Right kidney (tissue), 1 donor: ENCODE results near the gene C13orf42.

Experiments
- DNase-seq: peaks from one replicate; pipeline ENCODE4 v3.0.0-alpha.2; 2016

C13orf42 gene

GRCh38 chr13:51065372-51066090 lies 45.5 kb downstream of the C13orf42 start:
- DNase-seq, result no peak

GRCh38 chr13:51064753-51065152 lies 46.3 kb downstream of the C13orf42 start:
- DNase-seq, result no peak

- no peak for DNase-seq
Measured at GRCh38 chr13:51063909-51064308, 47.2 kb downstream of the C13orf42 start.

GRCh38 chr13:51058461-51059167 lies 52.5 kb downstream of the C13orf42 start:
- DNase-seq, result no peak

- DNase-seq, result no peak
Measured at GRCh38 chr13:51057906-51058305, 53.2 kb downstream of the C13orf42 start.

- no peak for DNase-seq
Measured at GRCh38 chr13:51057001-51057400, 54.1 kb downstream of the C13orf42 start.

GRCh38 chr13:51052581-51052980 lies 58.5 kb downstream of the C13orf42 start:
- no peak for DNase-seq

- DNase-seq, result no peak
Measured at GRCh38 chr13:51050021-51050830, 60.8 kb downstream of the C13orf42 start.

- DNase-seq, result no peak
Measured at GRCh38 chr13:51048616-51049015, 62.5 kb downstream of the C13orf42 start.

- no peak for DNase-seq
Measured at GRCh38 chr13:51048166-51048461, 63.0 kb downstream of the C13orf42 start.

GRCh38 chr13:51047434-51048165 lies 63.5 kb downstream of the C13orf42 start:
- DNase-seq, result no peak

GRCh38 chr13:51045451-51045850 lies 65.6 kb downstream of the C13orf42 start:
- DNase-seq, result no peak

GRCh38 chr13:51044023-51044665 lies 66.9 kb downstream of the C13orf42 start:
- no peak for DNase-seq

GRCh38 chr13:51043310-51043709 lies 67.8 kb downstream of the C13orf42 start:
- DNase-seq, result no peak

GRCh38 chr13:51041710-51042109 lies 69.4 kb downstream of the C13orf42 start:
- no peak for DNase-seq

GRCh38 chr13:51041126-51041525 lies 69.9 kb downstream of the C13orf42 start:
- no peak for DNase-seq

GRCh38 chr13:51040431-51040830 lies 70.6 kb downstream of the C13orf42 start:
- DNase-seq, result no peak

- no peak for DNase-seq
Measured at GRCh38 chr13:51036418-51036817, 74.7 kb downstream of the C13orf42 start.

GRCh38 chr13:51035978-51036377 lies 75.1 kb downstream of the C13orf42 start:
- no peak for DNase-seq

- DNase-seq, result no peak
Measured at GRCh38 chr13:51035469-51035868, 75.6 kb downstream of the C13orf42 start.

- no peak for DNase-seq
Measured at GRCh38 chr13:51034906-51035305, 76.2 kb downstream of the C13orf42 start.
